Left ventricle myocardium superior (tissue), 1 donor: ENCODE data around the gene LY6G6C. TPM values are rescaled to one million over a fixed set of nuclear protein-coding genes. Genes with fewer than 3 reads are reported as not detected.

Source experiments
- ATAC-seq: fragments of 200-7000 bp; cut with Tn5 transposase; one replicate; pipeline ENCODE4 v1.9.1; 2020; ENCODE audit warnings: mild to moderate bottlenecking, moderate library complexity
- DNase-seq: peaks from one replicate; pipeline ENCODE4 v3.0.0-alpha.2; 2020
- intact Hi-C: fragments of 100-400 bp; cut with micrococcal nuclease; formaldehyde crosslinking; loops from one replicate; pipeline ENCODE4 v1.11.0; 2022
- long read RNA-seq: library from polyadenylated mRNA; unstranded; transcript quantifications from one replicate; pipeline ENCODE4 v2.0.0, GENCODE V29; 2021
- total RNA-seq: library from RNA; stranded (reverse); fragmentation: NEBNext Ultra II Directional; extraction: Animal tissue kit (Norgen Biotek cat#: 25700); gene quantifications from one replicate; pipeline ENCODE4 v1.2.1, GENCODE V29; 2021
- donor health status: DM: no; HTN: yes; CAD: no; lungs with severe emphysema.

LY6G6C gene
- total RNA-seq: not detected
- long read RNA-seq: 0 reads

DNA sequence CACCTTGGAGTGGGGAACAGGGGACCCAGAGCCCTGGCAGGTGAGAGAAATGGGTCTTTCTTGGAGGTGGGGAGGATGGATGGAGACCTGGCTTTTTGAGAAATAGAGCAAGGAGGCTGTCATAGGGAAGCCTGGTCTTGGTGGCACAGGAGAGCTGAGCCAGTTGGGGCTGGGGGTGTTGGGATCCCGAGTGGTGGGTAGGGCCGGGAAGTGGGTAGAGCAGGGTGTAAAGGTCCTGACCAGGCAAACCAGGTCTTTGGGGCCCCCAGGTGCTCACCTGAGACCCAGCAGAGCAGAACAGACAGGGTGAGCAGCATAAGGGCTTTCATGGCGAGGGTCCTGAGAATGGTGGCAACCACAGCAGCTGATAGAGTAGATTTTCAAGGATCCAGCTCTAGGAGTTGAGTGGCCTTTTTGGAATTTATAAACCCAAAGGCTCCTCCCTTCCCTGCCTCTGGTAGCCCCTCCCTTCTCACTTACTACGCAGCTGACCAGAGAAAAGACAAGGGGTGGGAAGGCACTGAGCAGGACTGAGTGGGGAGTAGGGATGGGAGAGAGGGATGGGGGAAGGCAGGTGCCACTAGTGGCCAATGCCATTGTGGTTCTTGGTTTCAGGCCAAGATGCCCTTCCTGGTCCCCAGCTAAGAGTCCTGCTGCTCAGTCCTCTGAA is at the start of gene LY6G6C:
Gene LY6G6C, minus strand, starts transcription at position 396 of the 670 bp plus-strand sequence. Its CDS starts 67 bp downstream, at position 329.
- ATAC-seq: no peak
- intact Hi-C loops: no loop called here
- no peak for DNase-seq

DNA sequence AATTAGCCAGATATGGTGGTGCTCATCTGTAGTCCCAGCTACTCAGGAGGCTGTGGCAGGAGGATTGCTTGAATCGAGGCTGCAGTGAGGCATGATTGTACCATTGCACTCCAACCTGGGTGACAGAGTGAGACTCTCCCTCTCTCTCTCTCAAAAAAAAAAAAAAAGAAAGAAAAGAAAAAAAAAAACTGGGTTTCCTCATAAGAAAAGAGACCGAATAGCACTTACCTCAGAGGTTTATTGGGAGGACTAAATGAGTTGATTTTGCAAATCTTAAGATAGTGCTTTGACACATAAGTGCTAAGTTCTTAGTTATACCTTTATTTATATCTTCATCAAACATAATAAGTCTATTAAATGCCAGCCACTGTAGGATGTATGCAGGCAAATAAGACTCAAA is 49.3 kb upstream of the LY6G6C start:
- no peak for ATAC-seq
- intact Hi-C loops: no loop called here
- DNase-seq: no peak

DNA sequence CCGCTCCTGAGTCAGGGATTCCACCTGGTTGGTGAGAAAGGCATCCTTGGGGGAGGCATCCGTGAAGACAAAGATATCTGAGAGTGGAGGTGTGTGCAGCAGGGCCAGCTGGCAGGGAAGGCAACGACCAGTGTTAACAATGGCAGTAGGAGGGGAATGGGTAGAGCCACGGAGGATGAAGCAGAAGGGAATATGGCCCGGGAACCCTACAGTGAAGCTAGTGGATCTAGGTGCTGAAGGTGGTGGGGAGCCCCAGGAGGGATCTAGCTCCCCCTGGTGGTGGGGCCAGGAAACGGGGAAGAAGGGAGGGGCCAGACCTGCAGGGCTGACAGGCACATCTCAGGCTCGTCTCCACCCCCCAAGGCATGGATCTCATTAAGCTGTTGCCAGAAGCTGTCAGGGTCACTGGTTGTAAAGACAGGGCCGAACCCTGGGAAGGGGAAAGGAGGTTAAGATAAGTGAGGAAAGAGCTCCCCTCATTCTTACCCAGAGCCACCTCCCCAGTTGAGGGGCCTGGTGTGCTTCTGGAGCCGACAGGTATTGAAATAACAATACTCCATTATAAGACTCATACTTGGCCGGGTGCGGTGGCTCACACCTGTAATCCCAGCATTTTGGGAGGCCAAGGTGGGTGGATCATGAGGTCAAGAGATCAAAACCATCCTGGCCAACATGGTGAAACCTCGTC is 48.3 kb upstream of the LY6G6C start:
- peak; percentile 65 for ATAC-seq
- peak; percentile 78 for DNase-seq
- intact Hi-C loops: no loop called here

DNA sequence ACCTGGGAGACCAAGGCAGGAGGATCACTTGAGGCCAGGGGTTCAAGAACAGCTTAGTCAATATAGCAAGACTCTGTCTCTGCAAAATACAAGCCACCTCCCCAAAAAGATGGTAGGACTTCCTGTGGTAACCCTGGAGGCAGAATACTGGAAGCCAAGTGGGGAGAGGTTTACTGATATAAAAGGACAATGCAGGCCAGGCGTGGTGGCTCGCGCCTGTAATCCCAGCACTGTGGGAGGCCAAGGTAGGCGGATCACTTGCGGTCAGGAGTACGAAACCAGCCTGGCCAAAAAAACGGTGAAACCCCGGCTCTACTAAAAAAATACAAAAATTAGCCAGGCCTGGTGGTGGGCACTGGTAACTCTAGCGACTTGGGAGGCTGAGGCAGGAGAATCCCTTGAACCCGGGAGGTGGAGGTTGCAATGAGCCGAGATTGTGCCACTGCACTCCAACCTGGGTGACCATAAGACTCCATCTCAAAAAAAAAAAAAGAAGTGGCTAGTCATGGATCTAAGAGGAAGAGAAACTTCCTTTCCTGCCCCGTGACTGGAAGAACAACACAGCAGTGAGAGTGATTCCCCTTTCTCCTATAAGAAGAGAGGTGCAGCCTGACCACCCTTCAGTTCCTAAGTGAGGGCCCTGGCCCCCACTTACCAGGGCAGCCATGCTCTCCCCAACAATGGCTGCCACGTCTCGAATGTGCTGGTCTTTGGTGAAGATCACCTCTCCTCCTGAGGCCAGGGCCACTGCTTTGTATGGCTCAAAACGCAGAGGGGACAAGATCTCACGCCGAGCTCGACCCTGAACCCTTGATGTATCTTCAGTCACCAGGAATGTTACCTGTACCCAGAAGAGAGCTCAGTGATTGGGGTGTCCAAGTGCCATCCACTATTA is 47.1 kb upstream of the LY6G6C start:
- intact Hi-C loops: no loop called here
- ATAC-seq: peak; percentile 25

DNA sequence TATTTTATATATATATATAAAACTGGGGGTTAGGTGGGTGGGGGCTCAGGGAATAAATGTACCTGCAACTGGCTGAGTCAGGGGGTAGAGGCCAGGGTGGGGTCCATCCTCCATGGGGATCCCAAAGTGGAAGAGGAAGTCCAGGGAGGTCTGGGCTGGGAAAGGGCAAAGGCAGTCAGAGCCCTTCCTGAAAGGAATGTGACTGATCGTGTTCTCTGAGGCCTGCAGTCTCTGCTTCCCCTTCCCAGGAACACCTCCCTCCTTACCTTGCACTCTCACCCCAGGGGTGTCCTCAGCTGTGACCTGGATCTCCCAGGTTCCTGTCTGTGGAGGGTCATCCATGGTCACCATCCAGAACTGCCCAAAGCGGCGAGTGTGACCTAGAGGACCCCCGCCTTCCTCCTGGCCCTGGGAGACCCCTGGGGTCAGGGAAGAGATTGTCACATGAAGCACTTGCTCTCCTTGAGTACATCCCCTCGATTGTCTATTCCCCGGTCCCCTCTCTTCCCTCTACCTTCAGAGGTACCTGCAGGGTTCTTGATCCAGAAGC is 45.6 kb upstream of the LY6G6C start:
- DNase-seq: no peak
- no peak for ATAC-seq
- intact Hi-C loops: no loop called here

More for the DNA sequence above, 47.1 kb upstream of the LY6G6C start:
- no peak for DNase-seq

GRCh38 chr6:31765910-31766794 is 44.6 kb upstream of the LY6G6C start:
- peak; percentile 55 for DNase-seq
- intact Hi-C loops: no loop called here
- peak; percentile 58 for ATAC-seq

DNA sequence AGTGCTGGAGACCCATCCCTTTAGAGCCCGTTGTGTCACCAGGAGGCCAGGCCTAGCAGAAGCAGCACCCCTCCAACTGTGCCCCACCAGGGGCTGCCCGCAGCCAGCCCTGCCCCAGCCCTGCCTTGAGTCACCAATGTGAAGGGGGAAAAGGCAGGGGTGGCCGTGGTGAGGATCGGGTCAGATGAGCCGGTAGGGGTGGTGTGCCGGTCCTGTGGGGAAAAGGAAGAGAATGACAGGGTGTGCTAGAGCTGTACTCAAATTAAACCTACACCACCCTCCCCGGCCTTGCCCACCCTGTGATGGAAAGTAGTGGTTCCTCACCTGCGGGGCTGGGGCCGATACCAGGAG is 44.0 kb upstream of the LY6G6C start:
- no peak for DNase-seq
- no peak for ATAC-seq
- intact Hi-C loops: no loop called here

DNA sequence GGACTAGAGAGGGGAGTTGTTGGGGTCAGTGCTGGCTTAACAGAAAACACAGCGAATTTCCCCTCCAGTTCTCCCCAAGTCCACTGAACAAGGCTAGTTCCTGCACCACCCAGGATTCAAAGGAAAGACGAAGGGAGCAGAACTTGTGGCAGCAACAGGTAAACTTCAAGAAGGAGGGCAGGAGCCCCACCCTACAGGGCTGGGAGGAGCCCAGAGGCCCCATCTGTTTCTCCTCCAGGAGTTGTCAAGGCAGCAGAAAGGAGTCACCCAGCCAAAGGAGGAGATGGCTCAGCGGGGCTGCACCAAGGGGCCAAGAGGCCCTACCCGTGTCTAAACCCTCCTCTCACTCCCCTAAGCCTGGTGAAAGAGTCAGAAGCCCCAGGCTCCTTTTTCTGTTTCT is 42.7 kb upstream of the LY6G6C start:
- intact Hi-C loops: no loop called here
- ATAC-seq (no peak), DNase-seq (no peak)

- ATAC-seq: peak; percentile 39
- intact Hi-C loops: no loop called here
- DNase-seq: no peak
Measured at GRCh38 chr6:31763619-31763940, 42.0 kb upstream of the LY6G6C start.

- no peak for ATAC-seq
- DNase-seq: no peak
- intact Hi-C loops: no loop called here
Measured at GRCh38 chr6:31762878-31763618, 41.5 kb upstream of the LY6G6C start.

- ATAC-seq (no peak), DNase-seq (no peak)
- intact Hi-C loops: no loop called here
Measured at GRCh38 chr6:31762356-31762755, 40.8 kb upstream of the LY6G6C start, which contains the start of gene SAPCD1. TSS of gene SAPCD1 (plus strand) at chr6:31762656. CDS start at chr6:31763055, 399 bp downstream.

GRCh38 chr6:31761343-31761742 is 39.8 kb upstream of the LY6G6C start:
- intact Hi-C loops: no loop called here
- DNase-seq: no peak
- no peak for ATAC-seq

GRCh38 chr6:31760790-31761189 is 39.2 kb upstream of the LY6G6C start:
- intact Hi-C loops: no loop called here
- DNase-seq (no peak), ATAC-seq (no peak)

- ATAC-seq: no peak
Measured at GRCh38 chr6:31758281-31758680, 36.7 kb upstream of the LY6G6C start.

DNA sequence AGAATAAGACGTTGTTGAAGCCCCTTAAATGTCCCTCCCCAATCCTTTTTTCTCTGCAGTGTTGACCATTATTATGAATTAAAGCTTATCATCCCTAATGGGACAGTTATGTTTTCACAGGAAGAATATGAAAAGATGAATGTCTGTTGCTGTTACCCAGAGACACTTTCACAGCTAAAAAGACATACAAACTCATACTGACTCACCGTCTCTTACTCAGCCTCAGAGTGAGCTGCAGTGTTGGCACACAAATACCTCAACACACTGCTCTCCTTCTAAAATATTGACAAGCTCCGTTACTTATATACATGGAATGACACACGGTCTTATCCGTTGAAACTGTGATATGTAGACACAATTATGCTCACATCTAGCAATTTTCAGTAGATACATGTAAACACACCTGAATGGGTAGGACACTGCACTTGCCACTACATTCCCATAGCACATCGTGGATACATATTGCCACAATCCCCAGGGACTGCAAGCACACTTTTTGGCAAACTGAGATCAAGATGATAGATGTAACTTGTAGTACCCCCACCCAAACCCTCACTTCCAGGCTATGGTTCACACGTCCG is 31.3 kb upstream of the LY6G6C start:
- DNase-seq (no peak), ATAC-seq (no peak)
- intact Hi-C loops: no loop called here

More at GRCh38 chr6:31758281-31758680, 36.7 kb upstream of the LY6G6C start:
- no peak for DNase-seq
- intact Hi-C loops: no loop called here

DNA sequence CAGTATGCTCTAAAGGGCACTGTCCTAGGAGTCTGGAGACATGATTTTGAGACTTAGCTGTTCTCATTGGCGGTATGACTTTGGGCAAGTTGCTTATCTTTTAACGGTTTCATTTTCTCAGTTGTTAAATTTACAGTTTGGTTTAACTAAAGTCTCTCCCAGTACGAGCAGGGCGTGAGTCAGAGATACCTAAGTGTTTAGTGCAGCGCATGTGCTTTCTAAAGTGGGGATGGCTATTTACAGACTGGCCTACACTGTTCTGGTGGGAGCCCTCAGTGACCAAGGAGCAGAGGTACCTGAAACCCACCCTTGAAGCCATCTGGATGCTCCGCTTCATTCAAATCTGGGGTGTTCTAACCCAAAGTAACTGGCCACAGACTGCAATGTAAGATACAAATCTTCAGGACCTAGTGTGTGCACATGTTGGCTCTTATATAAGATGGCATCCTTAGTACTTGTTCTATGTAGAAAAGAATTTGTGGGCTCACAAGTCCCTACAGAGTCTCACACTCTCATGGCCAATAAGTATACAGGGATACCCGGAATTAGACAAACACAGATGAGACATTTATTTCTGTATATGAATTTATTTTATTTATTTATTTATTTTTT is 29.0 kb upstream of the LY6G6C start:
- intact Hi-C loops: no loop called here
- ATAC-seq (no peak), DNase-seq (no peak)

GRCh38 chr6:31749301-31750036 is 27.9 kb upstream of the LY6G6C start:
- DNase-seq: no peak
- intact Hi-C loops: no loop called here
- ATAC-seq: no peak
